Dermis blood vessel endothelial cell (primary cell): ENCODE data around the gene G6PC1. TPM values are rescaled to one million over a fixed set of nuclear protein-coding genes. Genes with fewer than 3 reads are reported as not detected.

Source experiments
- DNase-seq: peaks from one replicate; pipeline ENCODE4 v3.0.0; 2010
- total RNA-seq: library from RNA; depleted of rRNA; stranded (reverse); fragments of >200 nt; gene quantifications from 2 replicates; pipeline ENCODE4 v1.2.3, GENCODE V29; 2014

Gene G6PC1
- total RNA-seq, 1 donor from 2014 or later = not detected

DNA sequence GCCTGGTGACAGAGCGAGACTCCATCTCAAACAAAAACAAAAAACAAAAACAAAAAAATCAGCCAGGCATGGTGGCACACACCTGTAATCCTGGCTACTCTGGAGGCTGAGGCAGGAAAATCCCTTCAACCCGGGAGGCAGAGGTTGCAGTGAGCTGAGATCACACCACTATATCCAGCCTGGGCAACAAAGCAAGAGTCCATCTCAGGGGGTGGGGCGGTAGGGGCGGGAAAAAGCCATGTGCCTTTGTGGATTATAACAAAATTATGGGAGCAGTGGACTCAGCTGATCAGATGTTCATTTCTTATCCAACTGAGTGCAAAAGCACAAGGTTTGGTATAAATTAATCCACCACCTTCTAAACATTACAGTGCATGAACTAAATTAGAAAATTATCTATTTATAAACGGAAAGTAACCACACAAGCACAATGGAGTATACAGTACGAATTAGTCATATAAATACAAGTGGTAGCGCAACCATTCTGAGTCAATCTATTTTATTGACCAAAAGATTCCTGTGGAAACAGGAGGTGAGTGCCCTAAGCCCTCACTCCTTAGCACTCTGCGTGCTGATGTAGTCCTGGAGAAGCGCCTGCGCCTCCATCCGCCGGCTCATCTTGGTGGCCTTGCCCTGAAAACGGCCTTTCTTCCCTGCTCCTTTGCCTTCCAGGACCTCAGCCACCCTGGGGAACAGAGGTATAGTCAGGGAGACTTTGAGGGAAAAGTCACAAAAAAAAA, 49.6 kb downstream of the G6PC1 start:
- no peak for DNase-seq

Other genes starting within 250 kb of the G6PC1 start
- 6.4 and 7.7 TPM in 2 replicates for gene TUBG2, start 241.5 kb upstream of the G6PC1 start, total RNA-seq
- 12.9 and 20.0 TPM in 2 replicates for gene PLEKHH3, start 223.8 kb upstream of the G6PC1 start, total RNA-seq
- 5.1 and 7.9 TPM in 2 replicates for gene CCR10, start 219.0 kb upstream of the G6PC1 start, total RNA-seq
- gene CNTNAP1, start 218.3 kb upstream of the G6PC1 start, total RNA-seq = 12.3 and 41.2 TPM in 2 replicates
- 12.9 and 18.2 TPM in 2 replicates for gene EZH1, start 155.8 kb upstream of the G6PC1 start, total RNA-seq
- gene RAMP2, start 139.6 kb upstream of the G6PC1 start, total RNA-seq = 9.7 and 13.1 TPM in 2 replicates
- gene VPS25, start 127.3 kb upstream of the G6PC1 start, total RNA-seq = 46.5 and 53.4 TPM in 2 replicates
- 3.4 TPM in 2 replicates for gene WNK4, start 120.2 kb upstream of the G6PC1 start, total RNA-seq
- gene COA3, start 102.1 kb upstream of the G6PC1 start, total RNA-seq = 52.5 and 75.7 TPM in 2 replicates
- gene CNTD1, start 101.9 kb upstream of the G6PC1 start, total RNA-seq = 0.34 TPM in 1 of 2 replicates, not detected in the other
- gene BECN1, start 76.5 kb upstream of the G6PC1 start, total RNA-seq = 133 and 168 TPM in 2 replicates
- gene PSME3, start 67.4 kb upstream of the G6PC1 start, total RNA-seq = 77.6 and 128 TPM in 2 replicates
- gene AOC2, start 56.2 kb upstream of the G6PC1 start, total RNA-seq = 0.42 and 0.85 TPM in 2 replicates
- gene AOC3, start 49.6 kb upstream of the G6PC1 start, total RNA-seq = 0.17 and 0.51 TPM in 2 replicates
- gene AARSD1, start 63.7 kb downstream of the G6PC1 start, total RNA-seq = 16.5 and 20.3 TPM in 2 replicates
- gene PTGES3L, start 79.3 kb downstream of the G6PC1 start, total RNA-seq = 0.14 TPM in 1 of 2 replicates, not detected in the other
- 10.1 and 14.1 TPM in 2 replicates for gene RUNDC1, start 79.8 kb downstream of the G6PC1 start, total RNA-seq
- gene RPL27, start 97.6 kb downstream of the G6PC1 start, total RNA-seq = 842 and 1,058 TPM in 2 replicates
- 15.9 and 19.4 TPM in 2 replicates for gene IFI35, start 106.0 kb downstream of the G6PC1 start, total RNA-seq
- gene VAT1, start 121.6 kb downstream of the G6PC1 start, total RNA-seq = 195 and 261 TPM in 2 replicates
- 0.14 and 0.17 TPM in 2 replicates for gene RND2, start 124.4 kb downstream of the G6PC1 start, total RNA-seq
- 10.7 and 29.5 TPM in 2 replicates for gene BRCA1, start 224.6 kb downstream of the G6PC1 start, total RNA-seq